Panc1 (cell line): Measurements from ENCODE around the gene SMC6.

Experiments used
- CTCF ChIP-seq: fragments of 450-650 bp; IDR thresholded peaks from 2 replicates; pipeline ENCODE4 v1.5.1; 2017; ENCODE audit warnings: mild to moderate bottlenecking
- POLR2AphosphoS5 ChIP-seq: IDR thresholded peaks from 2 replicates; pipeline ENCODE4 v1.6.1; 2012; ENCODE audit warnings: mild to moderate bottlenecking, low read depth, low read length, moderate library complexity
- REST ChIP-seq, 2 experiments: IDR thresholded peaks; 2 replicates each; pipeline ENCODE4 v1.6.1; 2011 to 2012; ENCODE audit warnings: low read depth in 2 of 2, control low read depth in 1 of 2, low read length in 1 of 2, mild to moderate bottlenecking in 1 of 2, moderate library complexity in 1 of 2; ENCODE audit not compliant: insufficient read depth in 1 of 2
- TCF7L2 ChIP-seq: IDR thresholded peaks from 2 replicates; pipeline ENCODE4 v1.6.1; 2011; ENCODE audit warnings: mild to moderate bottlenecking, low read depth, low read length, inconsistent platforms

GRCh38 chr2:17752246-17752645, 1.4 kb downstream of the SMC6 start:
- TF ChIP-seq CTCF, result no peak
- TF ChIP-seq REST (IDR thresholded peaks at IDR 0.05; ENCODE audit: insufficient read depth in 1 of 2, low read depth in 2 of 2, low read length in 1 of 2), result no peak
- no peak for TF ChIP-seq POLR2AphosphoS5
- no peak for TF ChIP-seq TCF7L2
